LNCAP (cell line): Measurements from ENCODE around the gene CYB561D1.

Experiments used
- CTCF ChIP-seq: fragments of 450-650 bp; IDR thresholded peaks from 2 replicates; pipeline ENCODE4 v1.5.1; 2017; ENCODE audit warnings: mild to moderate bottlenecking

CYB561D1 gene

GRCh38 chr1:109546311-109547109 lies 52.6 kb downstream of the CYB561D1 start:
- peak; percentile 85 for TF ChIP-seq CTCF

GRCh38 chr1:109547463-109548320 lies 53.8 kb downstream of the CYB561D1 start:
- no peak for TF ChIP-seq CTCF

- TF ChIP-seq CTCF: no peak
Observed at GRCh38 chr1:109548321-109549267, 54.7 kb downstream of the CYB561D1 start, which contains the start of gene GNAI3. GNAI3 (plus strand) TSS chr1:109548615; CDS start chr1:109548721, 106 bp downstream.
